Measurements from ENCODE around the gene LRIF1. TPM values are rescaled to one million over a fixed set of nuclear protein-coding genes. Genes with fewer than 3 reads are reported as not detected.

The LRIF1 gene
- total RNA-seq, 1 donor from 2014 or later = 8.4 TPM

Other genes starting within 250 kb of the LRIF1 start
- gene CD53, start 90.8 kb downstream of the LRIF1 start, total RNA-seq = 7.2 TPM
- gene DRAM2, start 176.2 kb upstream of the LRIF1 start, total RNA-seq = 24.6 TPM
- gene CEPT1, start 176.3 kb upstream of the LRIF1 start, total RNA-seq = 55.7 TPM
- 12.0 TPM for gene DENND2D, start 236.7 kb upstream of the LRIF1 start, total RNA-seq